Measurements from ENCODE around the gene GNAI3. TPM values are rescaled to one million over a fixed set of nuclear protein-coding genes. Genes with fewer than 3 reads are reported as not detected.

GNAI3 gene
- total and polyA plus RNA-seq, 12 donors: 1.6 to 3.6 (median 2.7) TPM

DNA sequence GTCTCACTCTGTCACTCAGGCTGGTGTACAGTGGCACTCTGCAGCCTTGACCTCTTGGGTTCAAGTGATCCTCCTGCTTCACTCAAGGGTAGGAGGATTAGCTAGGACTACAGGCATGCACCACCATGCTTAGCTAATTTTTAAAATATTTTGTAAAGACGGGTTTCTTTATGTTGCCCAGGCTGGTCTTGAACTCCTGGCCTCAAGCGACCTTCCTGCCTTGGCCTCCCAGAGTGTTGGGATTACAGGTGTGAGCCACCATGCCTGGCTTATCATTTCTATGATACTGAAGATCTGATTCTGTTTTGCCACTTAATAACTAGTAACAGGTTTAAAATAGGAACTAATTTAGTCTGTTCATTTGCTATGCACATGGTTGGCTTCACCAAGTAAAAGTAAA lies 33.6 kb downstream of the GNAI3 start:
- H3K4me1 ChIP-seq: peaks cover 0 to 20% (median 7%) of the 10 kb centered on the region in 9 donors
- intact Hi-C loops (cut with DNase I): no loop called here
- no peak for DNase-seq
- TF ChIP-seq, protein P1, sequence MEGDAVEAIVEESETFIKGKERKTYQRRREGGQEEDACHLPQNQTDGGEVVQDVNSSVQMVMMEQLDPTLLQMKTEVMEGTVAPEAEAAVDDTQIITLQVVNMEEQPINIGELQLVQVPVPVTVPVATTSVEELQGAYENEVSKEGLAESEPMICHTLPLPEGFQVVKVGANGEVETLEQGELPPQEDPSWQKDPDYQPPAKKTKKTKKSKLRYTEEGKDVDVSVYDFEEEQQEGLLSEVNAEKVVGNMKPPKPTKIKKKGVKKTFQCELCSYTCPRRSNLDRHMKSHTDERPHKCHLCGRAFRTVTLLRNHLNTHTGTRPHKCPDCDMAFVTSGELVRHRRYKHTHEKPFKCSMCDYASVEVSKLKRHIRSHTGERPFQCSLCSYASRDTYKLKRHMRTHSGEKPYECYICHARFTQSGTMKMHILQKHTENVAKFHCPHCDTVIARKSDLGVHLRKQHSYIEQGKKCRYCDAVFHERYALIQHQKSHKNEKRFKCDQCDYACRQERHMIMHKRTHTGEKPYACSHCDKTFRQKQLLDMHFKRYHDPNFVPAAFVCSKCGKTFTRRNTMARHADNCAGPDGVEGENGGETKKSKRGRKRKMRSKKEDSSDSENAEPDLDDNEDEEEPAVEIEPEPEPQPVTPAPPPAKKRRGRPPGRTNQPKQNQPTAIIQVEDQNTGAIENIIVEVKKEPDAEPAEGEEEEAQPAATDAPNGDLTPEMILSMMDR (IDR thresholded peaks at IDR 0.05): no peak
- H3K36me3 ChIP-seq: peaks cover 0 to 100% (median 22%) of the 10 kb centered on the region in 9 donors
- H3K27me3 ChIP-seq: no peaks in the 10 kb centered on the region
- no peak overlapping the region for H3K27ac ChIP-seq
- no peak overlapping the region for H3K4me3 ChIP-seq
- ATAC-seq: no peak
- WGBS, 2 donors: 90 to 95% methylated on average over 2 of the region's 2 CpGs
- no peaks in the 10 kb centered on the region for H3K9me3 ChIP-seq

GRCh38 chr1:109584766-109585165 lies 36.4 kb downstream of the GNAI3 start:
- Histone ChIP-seq H3K27ac (no peak overlapping the region), H3K36me3 (peaks cover 0 to 100% (median 37%) of the 10 kb centered on the region in 9 donors), H3K9me3 (no peaks in the 10 kb centered on the region), H3K4me3 (no peak overlapping the region), H3K27me3 (no peaks in the 10 kb centered on the region), H3K4me1 (peaks cover 0 to 5% (median 2%) of the 10 kb centered on the region in 9 donors)
- TF ChIP-seq, protein P1 (IDR thresholded peaks at IDR 0.05): no peak
- no peak for DNase-seq
- WGBS, 2 donors: 85 to 86% methylated on average over 1 of the region's 1 CpG
- intact Hi-C loops (cut with DNase I): no loop called here
- no peak for ATAC-seq

- 92 to 93% methylated on average over 3 of the region's 3 CpGs for WGBS, 2 donors
- peaks cover 0 to 100% (median 34%) of the 10 kb centered on the region in 9 donors for H3K36me3 ChIP-seq
- no peaks in the 10 kb centered on the region for H3K4me1 ChIP-seq
- TF ChIP-seq, protein P1 (IDR thresholded peaks at IDR 0.05): no peak
- no peaks in the 10 kb centered on the region for H3K27me3 ChIP-seq
- ATAC-seq (no peak), DNase-seq (no peak)
- no peak overlapping the region for H3K4me3 ChIP-seq
- no peak overlapping the region for H3K27ac ChIP-seq
- no peaks in the 10 kb centered on the region for H3K9me3 ChIP-seq
- intact Hi-C loops (cut with DNase I): loop anchor here in 1 of 10 donors (2.0 kb wide), 1 partner anchor 43 kb away; no protein-coding TSS in a partner anchor
Observed at GRCh38 chr1:109586055-109586454, 37.6 kb downstream of the GNAI3 start.

DNA sequence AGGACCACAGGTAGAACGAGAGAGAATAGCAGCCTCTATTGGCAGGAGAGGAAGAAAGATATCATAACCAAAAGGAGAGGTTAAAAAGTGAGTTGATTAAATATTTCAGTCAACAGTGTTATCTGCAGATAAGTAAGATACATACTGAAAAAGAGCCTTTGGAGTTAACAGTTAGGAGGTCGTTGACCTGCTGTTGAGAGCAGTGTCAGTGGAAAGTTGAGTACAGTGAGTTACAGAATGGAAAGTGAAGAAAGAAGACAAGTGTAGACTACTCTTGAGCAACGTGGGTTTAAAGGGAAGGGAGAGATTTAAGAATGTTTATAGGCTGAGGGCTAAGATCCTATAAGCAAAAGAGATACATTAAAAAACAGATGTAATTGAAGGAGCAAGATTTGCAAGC lies 40.8 kb downstream of the GNAI3 start:
- no peaks in the 10 kb centered on the region for H3K9me3 ChIP-seq
- H3K27me3 ChIP-seq: no peaks in the 10 kb centered on the region
- no peak overlapping the region for H3K27ac ChIP-seq
- ATAC-seq (no peak), DNase-seq (no peak)
- no peaks in the 10 kb centered on the region for H3K4me1 ChIP-seq
- H3K4me3 ChIP-seq: no peak overlapping the region
- intact Hi-C loops (cut with DNase I): no loop called here
- TF ChIP-seq, protein P1 (IDR thresholded peaks at IDR 0.05): no peak
- peaks cover 0 to 100% (median 49%) of the 10 kb centered on the region in 9 donors for H3K36me3 ChIP-seq
- WGBS, 2 donors: 70 to 77% methylated on average over 3 of the region's 3 CpGs
